Pons (tissue), 1 donor: ENCODE results near the gene GASK1A.
"Not testable (repeated sequence)": the region's sequence is repeated elsewhere in the genome, so short reads cannot be mapped to it uniquely, and the experiment has no call there.

Experiments used
- DNase-seq: peaks from one replicate; pipeline ENCODE4 v3.0.0-alpha.2; 2016; ENCODE audit warnings: low spot score

GASK1A gene

DNA sequence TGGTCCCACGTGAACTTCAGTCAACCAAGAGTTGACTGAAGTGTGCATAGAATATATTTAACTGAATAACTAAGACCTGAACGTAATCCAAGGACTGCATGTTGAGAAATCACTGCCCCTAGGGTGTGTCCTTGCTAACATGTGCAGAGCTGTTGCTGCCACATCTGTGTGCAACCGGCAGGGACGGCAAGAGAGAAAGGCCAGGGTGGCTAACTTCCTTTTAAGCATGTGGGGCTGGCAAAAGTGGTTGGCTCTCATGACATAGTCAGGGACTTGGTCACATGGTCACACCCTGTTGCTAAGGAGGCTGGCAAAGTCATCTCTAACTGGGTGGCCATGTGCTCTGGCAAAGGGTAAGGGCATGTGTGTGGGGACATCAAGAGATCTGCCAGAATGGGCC is 52.4 kb downstream of the GASK1A start:
- DNase-seq = no peak

DNA sequence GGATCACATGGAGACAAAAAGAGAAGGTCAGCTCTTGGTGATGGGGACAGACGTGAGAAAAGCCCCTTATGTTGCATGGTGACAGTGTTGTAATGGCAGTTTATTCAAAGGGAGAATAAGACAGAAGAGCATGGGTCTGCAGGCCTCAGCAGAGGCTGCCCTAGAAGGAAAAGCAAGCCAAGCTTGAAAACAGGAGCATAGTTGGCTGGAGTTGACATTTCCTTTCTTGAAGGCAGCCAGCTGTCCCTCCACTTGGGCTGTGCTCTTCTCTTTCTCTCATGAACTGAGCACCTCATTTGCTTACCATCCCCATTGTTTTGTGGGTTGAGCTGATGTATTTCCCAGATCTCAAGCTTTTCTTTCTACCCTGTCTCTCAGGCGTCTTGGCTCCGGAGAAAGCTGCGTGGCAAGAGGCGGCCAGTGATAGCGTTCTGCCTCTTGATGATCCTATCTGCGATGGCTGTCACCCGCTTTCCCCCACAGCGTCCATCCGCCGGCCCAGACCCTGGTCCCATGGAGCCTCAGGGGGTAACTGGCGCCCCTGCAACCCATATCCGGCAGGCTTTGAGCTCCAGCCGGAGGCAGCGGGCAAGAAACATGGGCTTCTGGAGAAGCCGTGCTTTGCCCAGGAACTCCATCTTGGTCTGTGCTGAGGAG is 52.9 kb downstream of the GASK1A start:
- DNase-seq = no peak

DNA sequence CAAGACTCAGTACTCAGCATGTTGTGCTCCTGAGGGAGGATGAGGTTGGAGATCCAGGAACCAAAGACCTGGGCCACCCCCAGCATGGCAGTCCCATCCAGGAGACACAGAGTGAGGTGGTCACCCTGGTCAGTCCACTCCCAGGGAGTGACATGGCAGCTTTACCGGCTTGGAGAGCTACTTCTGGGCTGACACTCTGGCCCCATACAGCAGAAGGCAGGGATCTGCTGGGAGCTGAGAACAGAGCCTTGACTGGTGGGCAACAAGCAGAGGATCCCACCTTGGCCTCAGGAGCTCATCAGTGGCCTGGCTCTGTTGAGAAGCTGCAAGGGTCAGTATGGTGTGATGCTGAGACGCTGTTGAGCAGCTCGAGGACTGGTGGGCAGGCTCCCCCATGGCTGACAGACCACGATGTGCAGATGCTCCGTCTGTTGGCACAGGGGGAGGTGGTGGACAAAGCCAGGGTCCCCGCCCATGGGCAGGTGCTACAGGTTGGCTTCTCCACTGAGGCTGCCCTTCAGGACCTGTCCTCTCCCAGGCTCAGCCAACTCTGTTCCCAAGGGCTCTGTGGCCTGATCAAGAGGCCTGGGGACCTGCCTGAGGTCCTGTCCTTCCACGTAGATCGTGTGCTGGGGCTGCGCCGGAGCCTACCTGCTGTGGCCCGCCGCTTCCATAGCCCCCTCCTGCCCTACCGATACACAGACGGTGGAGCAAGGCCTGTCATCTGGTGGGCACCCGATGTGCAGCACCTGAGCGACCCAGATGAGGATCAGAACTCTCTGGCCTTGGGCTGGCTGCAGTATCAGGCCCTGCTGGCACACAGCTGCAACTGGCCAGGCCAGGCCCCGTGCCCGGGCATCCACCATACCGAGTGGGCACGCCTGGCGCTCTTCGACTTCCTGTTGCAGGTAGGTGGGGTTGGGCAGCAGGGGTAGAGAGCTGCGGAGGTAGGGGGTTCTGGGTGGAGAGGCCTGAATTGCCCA is 53.8 kb downstream of the GASK1A start:
- no peak for DNase-seq

DNA sequence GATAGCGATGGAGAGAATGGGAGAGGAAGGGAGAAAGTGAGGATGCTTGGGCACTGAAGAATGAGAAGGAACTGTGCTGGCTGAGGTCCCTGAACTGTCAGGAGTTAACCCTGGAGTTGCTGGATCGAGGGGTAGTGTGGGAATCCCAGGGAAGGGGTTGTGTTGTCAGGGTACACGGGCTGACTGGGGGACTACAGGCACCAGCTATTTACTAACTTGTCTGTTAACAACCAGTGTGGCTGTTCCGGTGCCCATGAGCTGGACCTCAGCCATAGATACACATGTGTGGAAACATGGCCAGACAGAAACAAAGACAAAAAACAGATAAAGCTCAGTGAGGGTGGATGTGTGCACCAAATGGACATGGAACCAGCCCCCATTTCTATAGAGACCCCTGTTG is 55.1 kb downstream of the GASK1A start:
- no peak for DNase-seq

DNA sequence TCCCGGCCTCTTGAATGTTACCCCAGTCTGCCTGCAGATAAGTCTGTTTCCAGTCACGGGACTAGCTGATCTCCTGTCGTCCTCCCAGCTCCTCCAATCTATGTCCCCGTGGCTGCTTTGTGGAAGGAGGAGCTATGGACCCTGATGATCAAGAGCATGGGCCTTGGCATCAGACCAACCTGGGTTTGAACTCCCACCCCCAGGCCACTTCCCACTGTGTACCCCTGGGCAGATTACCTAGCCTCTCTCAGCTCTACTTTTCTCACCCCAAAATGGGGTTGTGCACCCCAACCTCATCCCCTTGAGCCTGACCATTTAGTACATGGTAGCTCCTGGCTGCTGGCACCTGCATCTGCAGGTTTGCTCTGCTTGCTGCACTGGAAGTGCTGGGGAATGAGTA is 55.8 kb downstream of the GASK1A start:
- DNase-seq = no peak

DNA sequence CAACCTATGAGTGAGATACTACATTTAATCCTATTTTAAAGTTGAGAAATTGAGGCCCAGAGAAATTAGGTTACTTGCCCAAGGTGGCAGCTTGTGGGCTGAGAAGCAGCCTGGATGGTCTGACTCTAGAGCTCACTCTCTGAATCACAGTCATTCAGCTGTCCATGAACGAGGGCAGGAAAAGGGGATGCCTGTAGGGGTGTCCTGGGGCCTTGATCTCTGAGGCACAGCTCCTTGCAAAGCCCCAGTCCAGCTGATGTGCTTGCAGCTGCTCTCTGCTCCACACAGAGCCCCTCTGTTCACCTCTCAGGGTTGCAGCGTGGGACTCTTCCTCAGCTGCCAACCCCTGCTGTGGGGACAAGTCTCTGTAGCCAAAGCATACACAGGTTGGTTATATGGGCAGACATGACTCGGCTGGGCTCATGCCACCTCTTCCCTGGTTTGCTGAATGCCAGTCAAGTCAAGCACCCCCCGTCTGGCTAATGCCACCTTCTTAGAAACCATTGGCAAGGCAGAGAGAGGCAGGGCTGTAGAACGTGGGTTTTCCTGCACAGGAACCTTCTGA is 56.8 kb downstream of the GASK1A start:
- peak; percentile 7 for DNase-seq

DNA sequence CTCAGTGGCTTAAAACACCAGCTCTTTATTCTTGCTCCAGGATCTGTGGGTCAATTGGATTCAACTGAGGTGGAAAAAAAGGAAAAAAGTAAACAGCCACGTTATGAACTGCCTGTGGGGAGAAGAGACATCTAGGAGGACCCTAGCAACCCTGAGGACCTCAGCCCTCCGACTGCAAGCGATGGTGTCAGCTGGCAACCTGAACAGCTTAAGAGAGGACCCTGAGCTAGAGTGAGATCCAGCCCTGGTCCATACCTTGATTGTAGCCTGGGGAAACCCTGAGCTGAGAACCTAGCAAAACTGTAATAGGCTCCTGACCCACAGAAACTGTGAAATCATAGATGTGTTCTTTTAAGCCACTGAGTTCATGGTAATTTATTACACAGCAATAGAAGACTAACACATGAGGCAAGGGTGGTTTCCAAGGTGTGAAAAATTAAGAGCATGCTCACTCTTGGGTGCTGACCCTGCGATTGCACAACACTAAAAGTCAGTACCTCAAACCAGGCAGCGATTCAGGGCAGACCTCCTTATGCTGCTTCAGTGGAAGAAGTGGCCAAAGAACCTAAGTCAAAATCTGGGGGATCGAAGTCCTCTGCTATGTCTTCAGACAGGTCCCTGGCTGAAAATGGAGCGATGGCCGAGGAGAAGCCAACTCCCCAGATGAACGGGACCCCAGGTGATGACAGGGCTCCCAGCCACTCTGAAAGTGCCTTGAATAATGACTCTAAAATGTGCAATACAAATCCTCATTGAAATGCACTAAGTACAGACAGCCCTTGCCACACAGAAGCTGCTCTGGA is 57.7 kb downstream of the GASK1A start:
- DNase-seq = no peak

DNA sequence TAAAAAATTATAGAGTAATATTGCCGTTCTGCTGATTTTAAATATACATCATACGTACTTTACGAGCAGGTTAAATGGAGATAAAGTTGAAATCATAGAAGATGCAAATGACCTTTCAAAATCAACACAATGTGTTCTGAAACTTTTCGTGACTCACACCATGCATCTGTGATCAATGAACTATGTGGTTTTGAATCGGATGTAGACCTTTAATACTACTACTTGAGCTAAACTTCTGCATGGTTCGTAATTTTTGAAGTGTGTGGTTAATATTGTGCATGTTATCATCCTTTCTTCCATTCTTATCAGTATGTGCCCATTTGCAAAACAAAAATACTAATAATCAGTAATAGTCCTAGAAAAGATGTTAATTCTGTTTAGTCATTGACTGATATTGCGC is 58.9 kb downstream of the GASK1A start:
- DNase-seq = no peak

DNA sequence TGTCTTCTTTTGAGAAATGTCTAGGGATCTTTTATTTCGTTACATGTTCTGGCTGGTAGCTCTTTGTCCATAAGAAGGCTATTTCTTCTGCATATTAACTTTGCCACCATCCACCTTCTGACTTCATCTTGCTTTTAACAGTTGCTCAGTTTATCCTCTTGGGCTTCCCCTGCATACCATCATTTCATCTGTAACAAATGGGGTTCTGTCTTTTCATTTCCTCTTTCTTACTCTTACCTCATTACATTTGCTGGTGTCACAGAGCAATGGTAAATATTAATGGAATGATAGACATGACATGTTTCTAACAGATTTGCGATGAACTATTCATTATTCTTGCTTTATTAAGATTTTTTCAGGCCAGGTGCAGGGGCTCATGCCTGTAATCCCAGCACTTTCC is 62.4 kb downstream of the GASK1A start:
- DNase-seq = no peak

DNA sequence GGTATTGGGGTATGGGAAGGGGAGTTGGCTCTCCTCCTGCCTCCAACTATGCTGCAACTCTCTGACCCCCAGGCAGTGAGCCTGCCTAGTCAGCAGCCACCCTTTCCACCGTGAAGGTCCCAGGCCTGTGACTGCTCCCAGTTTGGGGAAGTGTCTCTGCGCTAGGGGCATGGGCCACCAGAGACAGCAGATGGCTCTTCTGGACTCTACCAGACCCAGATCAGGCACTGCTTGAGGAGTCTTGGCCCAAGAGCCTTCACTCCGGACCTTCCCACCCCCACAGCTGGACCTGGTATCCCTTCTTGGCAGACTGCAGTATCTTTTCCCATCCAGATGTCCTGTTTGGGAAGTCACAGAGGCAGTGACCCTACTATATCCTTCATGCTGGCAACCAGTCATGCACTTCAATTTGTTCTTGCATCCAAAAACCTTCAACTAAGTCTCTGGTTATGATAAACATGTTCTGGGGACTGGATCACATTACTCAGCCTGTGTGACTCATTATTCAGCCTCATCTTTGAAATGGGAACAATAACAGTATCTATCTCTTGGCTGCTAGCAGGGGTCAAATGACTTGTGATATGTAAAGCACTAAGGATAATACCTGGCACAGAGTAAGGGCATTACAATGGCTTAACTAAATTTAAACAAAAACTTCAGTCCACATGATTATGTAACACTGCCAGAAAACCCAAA is 64.1 kb downstream of the GASK1A start:
- DNase-seq = no peak

DNA sequence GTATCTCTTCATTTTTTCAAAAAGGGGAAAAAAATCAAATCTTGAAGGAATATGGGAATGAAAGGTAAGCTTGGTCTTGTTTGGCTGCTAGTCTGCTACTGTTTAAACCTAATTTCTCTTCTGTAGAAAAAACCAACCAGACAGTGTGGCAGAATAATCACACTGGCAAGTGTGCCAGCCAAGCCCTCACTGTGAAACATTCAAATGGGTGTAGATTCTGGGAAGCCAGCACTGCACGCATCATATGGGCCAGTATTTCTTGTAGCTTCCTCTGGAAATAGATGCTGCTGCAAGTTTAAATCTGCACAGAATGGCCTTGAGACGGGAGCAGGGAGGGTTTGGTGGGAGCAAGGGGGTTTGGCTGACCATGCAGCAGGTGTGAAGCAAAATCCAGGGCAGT is 64.7 kb downstream of the GASK1A start:
- DNase-seq = no peak

DNA sequence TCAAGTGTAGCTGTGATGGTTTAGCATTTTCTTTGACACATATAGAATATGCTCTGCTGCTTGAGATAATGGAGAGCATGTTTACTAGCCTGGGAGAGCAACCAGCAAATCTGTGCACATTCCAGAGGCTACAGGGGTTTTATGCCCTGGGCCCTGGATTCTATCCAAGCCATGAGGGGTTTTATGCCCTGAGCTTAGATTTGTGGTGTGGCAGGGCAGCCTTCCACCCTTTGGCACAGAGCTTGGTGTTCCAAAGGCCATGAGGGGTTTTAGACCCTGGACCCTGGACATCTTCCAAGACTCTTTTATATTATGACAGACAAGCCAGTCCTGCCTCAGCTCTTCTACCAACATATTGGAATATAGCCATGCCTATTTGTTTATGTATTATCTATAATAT is 66.0 kb downstream of the GASK1A start:
- not testable (repeated sequence) for DNase-seq

DNA sequence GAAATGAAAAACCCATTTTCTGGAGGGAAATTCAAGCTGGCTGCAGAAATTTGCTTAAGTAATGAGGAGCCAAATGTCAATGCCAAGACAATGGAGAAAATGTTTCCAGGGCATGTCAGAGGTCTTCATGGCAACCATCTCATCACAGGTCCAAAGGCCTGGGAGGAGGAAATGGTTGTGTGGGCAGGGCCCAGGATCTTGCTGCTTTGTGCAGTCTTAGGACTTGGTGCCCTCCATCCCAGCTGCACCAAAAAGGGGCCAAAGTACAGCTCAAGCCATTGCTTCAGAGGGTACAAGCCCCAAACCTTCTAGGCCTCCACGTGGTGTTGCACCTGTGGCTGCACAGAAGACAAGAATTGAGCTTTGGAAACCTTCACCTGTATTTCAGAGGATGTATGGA is 67.5 kb downstream of the GASK1A start:
- no peak for DNase-seq

DNA sequence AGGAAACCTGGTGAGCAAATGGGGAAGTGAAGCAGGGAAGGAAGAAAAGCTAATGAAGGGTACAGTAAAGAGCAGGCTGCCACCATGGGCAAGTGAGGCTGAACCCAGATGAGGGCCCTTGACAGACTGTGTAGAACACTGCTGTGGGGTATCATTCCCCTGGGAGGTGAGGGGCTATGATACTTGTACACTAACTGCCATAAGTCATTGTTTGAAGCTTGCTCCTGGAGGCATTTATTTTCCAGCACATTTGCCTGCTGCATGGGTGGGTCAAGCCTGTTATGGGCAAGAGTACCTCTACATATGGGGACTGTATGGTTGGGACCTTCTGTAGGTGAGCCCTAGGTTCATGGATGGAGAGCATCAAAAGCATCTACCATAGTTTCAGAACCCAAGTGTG is 69.4 kb downstream of the GASK1A start:
- no peak for DNase-seq

DNA sequence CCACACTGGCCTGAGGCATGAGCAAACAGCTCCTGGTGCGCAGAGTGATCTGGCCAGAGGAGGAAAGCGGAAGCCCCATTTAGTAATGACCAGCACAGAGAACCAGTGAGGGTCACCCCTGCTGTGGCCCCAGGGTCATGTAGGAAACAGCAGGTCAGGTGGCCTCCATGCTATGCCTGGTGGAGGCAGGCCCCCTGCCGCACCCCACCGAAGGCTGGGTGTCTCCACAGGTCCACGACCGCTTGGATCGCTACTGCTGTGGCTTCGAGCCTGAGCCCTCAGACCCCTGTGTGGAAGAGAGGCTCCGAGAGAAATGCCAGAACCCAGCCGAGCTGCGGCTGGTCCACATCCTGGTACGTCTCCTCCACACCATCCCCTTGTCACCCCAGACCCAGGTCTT is 74.2 kb downstream of the GASK1A start:
- no peak for DNase-seq

DNA sequence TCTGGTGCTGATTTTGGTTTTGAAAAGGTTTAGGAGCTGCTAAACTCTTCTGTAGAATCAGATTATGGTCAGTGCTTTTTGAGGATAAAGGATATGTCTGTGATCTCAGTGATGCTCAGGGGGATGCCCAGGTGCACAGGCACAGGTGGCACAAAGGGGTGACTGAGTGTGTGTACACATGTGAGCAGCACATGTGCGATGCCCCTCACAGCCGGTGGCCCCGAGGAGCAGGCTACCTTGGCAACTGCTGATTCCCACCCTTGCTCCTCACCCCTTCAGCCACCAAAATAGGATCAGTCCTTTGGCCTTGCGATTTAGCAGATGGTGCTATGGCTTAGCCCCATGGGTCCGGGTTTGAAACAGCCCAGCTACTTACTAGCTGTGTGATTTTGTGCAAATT is 75.6 kb downstream of the GASK1A start:
- no peak for DNase-seq

DNA sequence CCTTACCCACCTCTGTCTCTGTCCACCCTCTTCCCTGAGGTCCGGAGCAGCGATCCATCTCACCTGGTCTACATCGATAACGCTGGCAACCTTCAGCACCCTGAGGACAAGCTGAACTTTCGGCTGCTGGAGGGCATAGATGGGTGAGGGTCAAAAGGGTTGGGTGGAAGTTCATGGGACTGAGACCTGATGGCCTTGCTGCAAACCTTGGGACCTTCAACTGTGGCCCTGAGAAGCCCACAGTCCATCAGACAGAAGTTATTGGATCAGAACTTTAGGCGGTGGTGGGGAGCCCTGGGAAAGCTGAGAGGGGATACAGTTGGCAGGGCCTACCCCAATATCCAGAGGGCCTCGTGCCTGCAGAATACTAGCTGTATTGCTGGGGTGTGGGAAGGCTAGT is 76.3 kb downstream of the GASK1A start:
- no peak for DNase-seq

DNA sequence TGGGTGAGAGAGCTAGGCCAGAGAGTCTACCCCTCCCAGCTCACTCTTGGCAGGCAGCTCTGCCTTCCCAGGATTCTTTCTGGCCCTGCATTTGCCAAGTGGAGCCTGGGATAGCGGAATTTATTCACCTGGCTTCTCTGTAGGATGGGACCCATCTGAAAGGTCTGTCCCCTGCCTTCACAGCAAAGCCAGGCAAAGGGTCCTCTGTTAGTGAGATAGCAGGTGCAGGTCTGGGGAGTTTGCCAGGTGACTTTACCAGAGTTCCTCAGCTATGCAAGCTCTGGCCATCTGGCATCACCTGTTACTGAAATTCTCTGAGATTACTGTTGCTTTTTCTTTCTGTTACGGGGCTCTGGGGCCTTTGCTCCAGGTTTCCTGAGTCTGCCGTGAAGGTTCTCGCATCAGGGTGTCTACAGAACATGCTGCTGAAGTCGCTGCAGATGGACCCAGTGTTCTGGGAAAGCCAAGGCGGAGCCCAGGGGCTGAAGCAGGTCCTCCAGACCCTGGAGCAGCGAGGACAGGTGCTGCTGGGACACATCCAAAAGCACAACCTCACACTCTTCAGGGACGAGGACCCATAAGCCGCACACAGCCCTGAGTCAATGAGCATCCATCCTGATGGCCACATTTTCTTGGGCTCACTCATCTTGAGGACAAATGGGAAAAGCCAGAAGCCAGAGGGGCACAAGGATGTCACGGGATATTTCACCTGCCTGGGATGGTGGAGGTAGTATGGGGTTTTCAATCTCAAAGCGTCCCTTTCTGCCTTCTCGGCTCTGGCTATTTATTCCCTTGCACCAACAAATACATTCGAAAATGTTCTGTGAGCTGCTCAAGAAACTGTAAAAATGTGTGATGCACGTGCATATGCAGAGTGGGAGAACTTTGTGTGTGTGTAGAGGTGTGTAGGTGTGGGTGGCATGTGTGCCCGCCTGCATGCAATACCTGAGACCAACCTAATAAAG is 77.0 kb downstream of the GASK1A start:
- no peak for DNase-seq

DNA sequence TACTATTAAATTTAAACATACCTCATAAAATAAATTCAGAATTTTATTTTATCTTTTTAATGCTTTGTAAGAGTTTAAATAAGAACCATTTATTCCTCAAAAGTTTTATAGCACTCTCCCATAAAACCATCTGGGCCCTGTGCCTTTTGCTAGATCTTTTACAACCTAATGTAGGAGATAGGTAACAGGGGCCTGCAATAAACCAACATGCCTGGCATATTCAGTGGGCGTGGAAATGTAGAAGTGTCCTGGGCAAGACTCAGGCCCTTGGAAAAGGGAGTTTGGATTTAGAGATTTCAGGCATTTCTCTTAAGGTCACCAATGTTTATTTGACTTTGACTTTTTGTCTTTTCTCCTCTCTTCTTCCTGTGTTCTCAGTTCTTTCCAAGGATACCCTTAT is 80.3 kb downstream of the GASK1A start:
- DNase-seq = no peak

DNA sequence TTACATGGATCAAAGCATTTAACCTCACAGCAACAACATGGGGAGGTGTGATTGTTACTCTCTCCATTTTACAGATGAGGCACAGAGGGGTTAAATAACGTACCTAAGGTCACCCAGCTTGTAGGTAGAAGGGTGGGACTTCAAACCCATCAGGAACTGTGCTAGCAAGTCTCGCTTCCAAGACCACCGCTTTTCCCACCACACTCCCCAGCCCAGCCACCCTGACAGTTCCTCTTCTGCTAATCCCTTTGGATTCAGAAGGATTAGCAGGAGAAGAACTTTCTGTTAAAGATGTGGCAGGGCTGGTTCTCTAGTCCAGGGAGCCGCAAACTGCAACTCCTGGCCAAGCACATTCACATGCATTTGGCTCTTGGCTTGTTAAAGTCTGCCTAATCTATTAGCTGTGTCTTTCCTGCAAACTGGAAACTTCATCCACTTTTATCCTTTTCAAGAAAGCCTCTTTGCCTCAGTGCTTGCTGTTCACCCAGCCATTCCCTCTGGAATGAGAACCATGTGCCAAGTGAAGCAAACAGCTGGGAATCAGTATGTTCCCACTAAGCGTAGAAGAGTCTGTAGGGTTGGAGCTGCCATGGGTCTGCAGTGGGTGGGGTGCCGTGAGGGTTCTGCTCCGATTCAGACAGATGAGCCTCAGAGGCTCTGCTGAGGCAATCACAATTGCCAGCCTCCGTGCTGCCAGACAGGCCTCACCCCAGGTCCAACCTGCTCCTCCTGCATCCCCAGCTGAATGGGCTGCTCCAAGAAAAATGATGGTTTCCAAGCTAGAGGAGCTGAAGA is 82.2 kb downstream of the GASK1A start:
- no peak for DNase-seq
